IMR-90 (cell line): ENCODE results near the gene MEGF11. TPM values are rescaled to one million over a fixed set of nuclear protein-coding genes. Genes with fewer than 3 reads are reported as not detected.

Source experiments
- ATAC-seq: fragments of 200-7000 bp; cut with Tn5 transposase; 2 replicates; pipeline ENCODE4 v1.9.1; 2020; ENCODE audit warnings: low read depth, mild to moderate bottlenecking, moderate library complexity
- BruUV-seq: library from RNA; stranded (reverse); fragments of 400-500 nt; replicated peaks from 2 replicates; lab custom pipeline; 2021; lab: Mats Ljungman, UMichigan
- CTCF ChIA-PET: fragments of 300-600 bp; formaldehyde crosslinking; extraction: SDS; loops from one replicate; lab custom pipeline; 2021; ENCODE audit warnings: antibody characterized with exemption; lab: Yijun Ruan, JAX
- POLR2A ChIA-PET: fragments of 300-600 bp; sonication (Branson Sonifier 250); formaldehyde crosslinking; loops from one replicate; lab custom pipeline; 2022; ENCODE audit warnings: antibody characterized with exemption; ENCODE audit not compliant: unreplicated experiment; lab: Charles Lee
- DNase-seq: peaks from one replicate; pipeline ENCODE4 v3.0.0; 2013
- H2AFZ ChIP-seq: replicated peaks from 2 replicates; pipeline ENCODE3; 2013; ENCODE audit warnings: low read length, mild to moderate bottlenecking; ENCODE audit not compliant: poor library complexity
- H2AK5ac ChIP-seq: 2 replicates; pipeline ENCODE4 v1.6.1; 2013; ENCODE audit warnings: low read depth, low read length, inconsistent platforms
- H2AK9ac ChIP-seq: replicated peaks from 2 replicates; pipeline ENCODE3; 2013; ENCODE audit warnings: mild to moderate bottlenecking, low read depth, low read length, moderate library complexity; ENCODE audit not compliant: poor library complexity
- H2BK120ac ChIP-seq: 2 replicates; pipeline ENCODE4 v1.6.1; 2013; ENCODE audit warnings: low read depth, low read length, inconsistent platforms
- H2BK15ac ChIP-seq: 3 replicates; pipeline ENCODE4 v1.6.1; 2013; ENCODE audit warnings: low read depth, low read length, inconsistent platforms
- H2BK20ac ChIP-seq: 2 replicates; pipeline ENCODE4 v1.6.1; 2013; ENCODE audit warnings: low read depth, mild to moderate bottlenecking, inconsistent platforms, low read length, moderate library complexity
- H2BK5ac ChIP-seq: 2 replicates; pipeline ENCODE4 v1.6.1; 2013; ENCODE audit warnings: mild to moderate bottlenecking, low read depth, low read length, inconsistent platforms; ENCODE audit not compliant: poor library complexity, severe bottlenecking
- H3K14ac ChIP-seq: replicated peaks from 2 replicates; pipeline ENCODE4 v1.6.1; 2013; ENCODE audit warnings: low read depth, low read length, inconsistent platforms
- H3K18ac ChIP-seq: 2 replicates; pipeline ENCODE4 v1.6.1; 2013; ENCODE audit warnings: low read depth, low read length, control low read depth
- H3K23ac ChIP-seq: 2 replicates; pipeline ENCODE4 v1.6.1; 2013; ENCODE audit warnings: low read depth, low read length, inconsistent platforms
- H3K27ac ChIP-seq: 2 replicates; pipeline ENCODE4 v1.5.1; 2013; ENCODE audit warnings: mild to moderate bottlenecking, control low read depth, low read length; ENCODE audit not compliant: insufficient read depth
- H3K27me3 ChIP-seq: 2 replicates; pipeline ENCODE4 v1.6.1; 2013; ENCODE audit warnings: low read length; ENCODE audit not compliant: control insufficient read depth, insufficient read depth
- H3K36me3 ChIP-seq: 2 replicates; pipeline ENCODE4 v1.6.1; 2013; ENCODE audit warnings: low read length, mixed read lengths; ENCODE audit not compliant: control insufficient read depth, insufficient read depth
- H3K4ac ChIP-seq: 2 replicates; pipeline ENCODE4 v1.6.1; 2013; ENCODE audit warnings: low read depth, low read length, inconsistent platforms
- H3K4me1 ChIP-seq: 2 replicates; pipeline ENCODE4 v1.6.1; 2013; ENCODE audit warnings: low read length, mixed read lengths; ENCODE audit not compliant: control insufficient read depth, insufficient read depth
- H3K4me2 ChIP-seq: 2 replicates; pipeline ENCODE4 v1.6.1; 2013; ENCODE audit warnings: low read depth, mild to moderate bottlenecking, control low read depth, low read length, moderate library complexity
- H3K4me3 ChIP-seq: 2 replicates; pipeline ENCODE4 v1.5.1; 2013; ENCODE audit warnings: low read depth, mild to moderate bottlenecking, control low read depth, low read length, moderate library complexity; ENCODE audit not compliant: insufficient read depth
- H3K56ac ChIP-seq: 2 replicates; pipeline ENCODE4 v1.6.1; 2013; ENCODE audit warnings: low read length, inconsistent platforms; ENCODE audit not compliant: insufficient read depth; ENCODE audit errors: extremely low read depth
- H3K79me1 ChIP-seq, 2 experiments: 2 replicates each; pipeline ENCODE4 v1.6.1; 2013; ENCODE audit warnings: low read length in 2 of 2, inconsistent platforms in 1 of 2, low read depth in 1 of 2
- H3K9ac ChIP-seq: 2 replicates; pipeline ENCODE4 v1.6.1; 2013; ENCODE audit warnings: low read depth, low read length, control low read depth
- H3K9me1 ChIP-seq: 2 replicates; pipeline ENCODE4 v1.6.1; 2013; ENCODE audit warnings: low read length, inconsistent platforms; ENCODE audit not compliant: insufficient read depth
- H3K9me3 ChIP-seq: 2 replicates; pipeline ENCODE4 v1.6.1; 2013; ENCODE audit warnings: low read length; ENCODE audit not compliant: control insufficient read depth, insufficient read depth
- H4K20me1 ChIP-seq: 2 replicates; pipeline ENCODE4 v1.6.1; 2013; ENCODE audit warnings: low read length, inconsistent platforms; ENCODE audit not compliant: insufficient read depth
- H4K5ac ChIP-seq: 2 replicates; pipeline ENCODE4 v1.6.1; 2013; ENCODE audit warnings: mild to moderate bottlenecking, low read depth, low read length, control low read depth
- H4K8ac ChIP-seq, 2 experiments: 2 replicates each; pipeline ENCODE4 v1.6.1; 2013; ENCODE audit warnings: low read depth in 2 of 2, low read length in 2 of 2, control low read depth in 1 of 2, inconsistent platforms in 1 of 2
- H4K91ac ChIP-seq: 2 replicates; pipeline ENCODE4 v1.6.1; 2013; ENCODE audit warnings: low read depth, low read length, inconsistent platforms; ENCODE audit not compliant: insufficient read depth
- BHLHE40 ChIP-seq: fragments of 150-350 bp; IDR thresholded peaks from 2 replicates; pipeline ENCODE4 v1.6.1; 2016; ENCODE audit warnings: mild to moderate bottlenecking, low read depth, low read length
- CEBPB ChIP-seq: IDR thresholded peaks from 2 replicates; pipeline ENCODE4 v1.6.1; 2012; ENCODE audit warnings: low read depth, low read length, improper control_type of control experiment
- CHD1 ChIP-seq: IDR thresholded peaks from 2 replicates; pipeline ENCODE4 v1.6.1; 2012; ENCODE audit warnings: low read depth, low read length, improper control_type of control experiment
- FOS ChIP-seq: fragments of 150-350 bp; IDR thresholded peaks from 2 replicates; pipeline ENCODE4 v1.6.1; 2016; ENCODE audit warnings: low read depth, low read length
- MAFK ChIP-seq: IDR thresholded peaks from 2 replicates; pipeline ENCODE4 v1.6.1; 2012; ENCODE audit warnings: low read depth, low read length, improper control_type of control experiment
- MAZ ChIP-seq: IDR thresholded peaks from 2 replicates; pipeline ENCODE4 v1.6.1; 2012; ENCODE audit warnings: low read depth, mild to moderate bottlenecking, low read length, improper control_type of control experiment, moderate library complexity, borderline replicate concordance
- MXI1 ChIP-seq: IDR thresholded peaks from 2 replicates; pipeline ENCODE4 v1.6.1; 2012; ENCODE audit warnings: low read depth, mild to moderate bottlenecking, low read length, moderate library complexity, borderline replicate concordance
- NFE2L2 ChIP-seq: fragments of 150-350 bp; IDR thresholded peaks from 2 replicates; pipeline ENCODE4 v1.6.1; 2016; ENCODE audit warnings: low read depth, mild to moderate bottlenecking, low read length
- POLR2A ChIP-seq: IDR thresholded peaks from 2 replicates; pipeline ENCODE4 v1.6.1; 2012; ENCODE audit warnings: mild to moderate bottlenecking, low read depth, low read length
- RAD21 ChIP-seq: IDR thresholded peaks from 2 replicates; pipeline ENCODE4 v1.6.1; 2012; ENCODE audit warnings: low read length, improper control_type of control experiment
- RCOR1 ChIP-seq: IDR thresholded peaks from 2 replicates; pipeline ENCODE4 v1.6.1; 2012; ENCODE audit warnings: mild to moderate bottlenecking, low read length, improper control_type of control experiment; ENCODE audit not compliant: insufficient replicate concordance
- RFX5 ChIP-seq: IDR thresholded peaks from 2 replicates; pipeline ENCODE4 v1.8.0; 2012; ENCODE audit warnings: low read depth, mild to moderate bottlenecking, low read length, moderate library complexity
- SMC3 ChIP-seq: fragments of 150-350 bp; IDR thresholded peaks from 2 replicates; pipeline ENCODE4 v1.6.1; 2016; ENCODE audit warnings: low read depth, mild to moderate bottlenecking, antibody characterized with exemption, low read length, moderate library complexity
- WGBS, 2 experiments: methylation state at CpG; one replicate each; pipeline versions ENCODE4 v1.1.5 to v1.1.7; 2013; ENCODE audit warnings: missing lambda C conversion rate in 2 of 2; ENCODE audit not compliant: insufficient read length in 1 of 2; ENCODE audit errors: extremely low coverage in 2 of 2; 5-methylcytosine and 5-hydroxymethylcytosine counted together
- dilution Hi-C: fragments of 300-500 bp; cut with HindIII; formaldehyde crosslinking; loops from one replicate; pipeline ENCODE4 v1.14.3; 2018; ENCODE audit warnings: low sequenced_read_pairs; ENCODE audit not compliant: unreplicated experiment
- in situ Hi-C: fragments of 300-500 bp; cut with MboI; formaldehyde crosslinking; loops from 3 replicates; pipeline ENCODE4 v1.14.3; 2019; ENCODE audit warnings: low sequenced_read_pairs, inconsistent platforms, mixed read lengths
- intact Hi-C: fragments of 100-400 bp; cut with micrococcal nuclease; formaldehyde crosslinking; loops from 2 replicates; pipeline ENCODE4 v1.10.0; 2022
- polyA plus RNA-seq, 3 experiments: library from polyadenylated mRNA; depleted of rRNA; stranded (reverse); fragments of >200 nt; gene quantifications; 2 replicates each; pipeline ENCODE4 v1.2.3, GENCODE V29; 2012; ENCODE audit warnings: low replicate concordance in 1 of 3
- total RNA-seq: library from RNA; depleted of rRNA; stranded (reverse); fragments of >200 nt; gene quantifications from 2 replicates; pipeline ENCODE4 v1.2.3, GENCODE V29; 2012
- TF ChIP-seq, protein P1 (sequence below): fragments of 150-350 bp; IDR thresholded peaks from 2 replicates; pipeline ENCODE4 v1.6.1; 2016; ENCODE audit warnings: low read depth, mild to moderate bottlenecking, low read length, moderate library complexity, borderline replicate concordance
- TF ChIP-seq, protein P2 (sequence below): fragments of 150-350 bp; IDR thresholded peaks from 2 replicates; pipeline ENCODE4 v1.6.1; 2017; ENCODE audit warnings: mild to moderate bottlenecking, antibody characterized with exemption, low read length, low read depth
- TF ChIP-seq, protein P3 (sequence below): conservative IDR thresholded peaks from 2 replicates; pipeline ENCODE4 v1.5.1; 2012; ENCODE audit warnings: mild to moderate bottlenecking, low read depth, low read length, improper control_type of control experiment

The MEGF11 gene
- total and polyA plus RNA-seq, 2 of the 4 experiments (the other 2 are of a cell fraction), result not detected

DNA sequence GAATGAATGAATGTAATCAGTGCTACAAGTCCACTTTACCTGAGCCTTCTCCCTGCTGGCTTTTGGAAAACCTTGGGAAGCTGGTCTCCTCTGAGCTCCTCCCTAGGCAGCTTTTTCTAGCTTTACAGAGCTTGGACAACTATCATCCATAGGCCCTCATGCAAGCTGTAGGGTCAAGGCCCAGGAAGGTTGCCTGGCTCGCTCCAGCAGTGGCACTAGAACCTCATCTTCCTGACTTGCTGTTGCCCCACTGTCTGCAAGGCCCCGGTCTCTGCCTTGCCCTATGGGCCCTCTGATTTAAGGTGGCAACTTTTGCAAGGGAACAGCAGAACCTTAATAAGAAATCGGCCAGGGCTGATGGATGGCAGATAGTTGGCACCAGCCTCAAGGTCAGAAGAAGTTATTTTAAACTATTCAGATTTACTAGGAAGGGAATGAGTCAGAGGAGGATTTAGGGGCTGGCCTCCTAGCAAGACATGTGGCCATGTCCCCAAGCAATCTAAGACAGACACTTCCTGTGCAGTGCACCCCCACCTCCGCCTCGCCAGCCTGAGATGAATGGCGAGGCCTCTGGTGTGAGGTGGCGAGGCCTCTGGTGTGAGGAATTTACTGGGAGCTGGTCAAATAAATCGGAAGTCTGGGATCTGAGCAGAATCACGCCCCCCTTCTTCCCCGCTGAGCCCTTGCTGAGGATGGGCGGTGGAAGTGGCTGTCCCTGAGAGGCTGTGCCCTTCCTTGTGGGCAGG lies 180.8 kb downstream of the MEGF11 start:
- Histone ChIP-seq H2BK20ac (no peak overlapping the region), H3K79me1 (no peaks in the 10 kb centered on the region), H3K9me1 (no peaks in the 10 kb centered on the region), H4K8ac (no peak overlapping the region), H4K5ac (no peak overlapping the region), H3K4me3 (no peak overlapping the region), H4K91ac (no peak overlapping the region), H3K4me2 (no peak overlapping the region), H4K20me1 (no peaks in the 10 kb centered on the region), H2AK9ac (no peak overlapping the region), H2BK5ac (no peak overlapping the region), H3K27me3 (peaks cover 54% of the 10 kb centered on the region), H3K56ac (no peak overlapping the region), H2BK120ac (no peak overlapping the region), H3K27ac (no peak overlapping the region), H3K4ac (no peak overlapping the region), H3K36me3 (no peaks in the 10 kb centered on the region), H3K9me3 (no peaks in the 10 kb centered on the region), H3K9ac (no peak overlapping the region), H2BK15ac (no peak overlapping the region), H3K14ac (no peak overlapping the region), H2AFZ (peak overlapping the region; percentile 47), H3K4me1 (no peaks in the 10 kb centered on the region), H3K18ac (no peak overlapping the region), H2AK5ac (no peak overlapping the region), H3K23ac (no peak overlapping the region)
- ATAC-seq (no peak; the same call in 1 of the 2 replicates), DNase-seq (no peak)
- ChIA-PET POLR2A (no interaction called here), CTCF (no interaction called here)
- intact Hi-C loops (no loop called here), dilution Hi-C loops (no loop called here), in situ Hi-C loops (no loop called here)
- BruUV-seq, result no TSS peak
- TF ChIP-seq SMC3 (no peak), BHLHE40 (no peak), FOS (no peak), CEBPB (no peak), MAFK (no peak), NFE2L2 (no peak), POLR2A (no peak), MXI1 (no peak), MAZ (no peak), RAD21 (no peak), RCOR1 (no peak), RFX5 (no peak), CHD1 (no peak)
- TF ChIP-seq, protein P1, sequence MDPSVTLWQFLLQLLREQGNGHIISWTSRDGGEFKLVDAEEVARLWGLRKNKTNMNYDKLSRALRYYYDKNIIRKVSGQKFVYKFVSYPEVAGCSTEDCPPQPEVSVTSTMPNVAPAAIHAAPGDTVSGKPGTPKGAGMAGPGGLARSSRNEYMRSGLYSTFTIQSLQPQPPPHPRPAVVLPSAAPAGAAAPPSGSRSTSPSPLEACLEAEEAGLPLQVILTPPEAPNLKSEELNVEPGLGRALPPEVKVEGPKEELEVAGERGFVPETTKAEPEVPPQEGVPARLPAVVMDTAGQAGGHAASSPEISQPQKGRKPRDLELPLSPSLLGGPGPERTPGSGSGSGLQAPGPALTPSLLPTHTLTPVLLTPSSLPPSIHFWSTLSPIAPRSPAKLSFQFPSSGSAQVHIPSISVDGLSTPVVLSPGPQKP, result no peak
- TF ChIP-seq, protein P2, sequence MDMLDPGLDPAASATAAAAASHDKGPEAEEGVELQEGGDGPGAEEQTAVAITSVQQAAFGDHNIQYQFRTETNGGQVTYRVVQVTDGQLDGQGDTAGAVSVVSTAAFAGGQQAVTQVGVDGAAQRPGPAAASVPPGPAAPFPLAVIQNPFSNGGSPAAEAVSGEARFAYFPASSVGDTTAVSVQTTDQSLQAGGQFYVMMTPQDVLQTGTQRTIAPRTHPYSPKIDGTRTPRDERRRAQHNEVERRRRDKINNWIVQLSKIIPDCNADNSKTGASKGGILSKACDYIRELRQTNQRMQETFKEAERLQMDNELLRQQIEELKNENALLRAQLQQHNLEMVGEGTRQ, result no peak
- TF ChIP-seq, protein P3, sequence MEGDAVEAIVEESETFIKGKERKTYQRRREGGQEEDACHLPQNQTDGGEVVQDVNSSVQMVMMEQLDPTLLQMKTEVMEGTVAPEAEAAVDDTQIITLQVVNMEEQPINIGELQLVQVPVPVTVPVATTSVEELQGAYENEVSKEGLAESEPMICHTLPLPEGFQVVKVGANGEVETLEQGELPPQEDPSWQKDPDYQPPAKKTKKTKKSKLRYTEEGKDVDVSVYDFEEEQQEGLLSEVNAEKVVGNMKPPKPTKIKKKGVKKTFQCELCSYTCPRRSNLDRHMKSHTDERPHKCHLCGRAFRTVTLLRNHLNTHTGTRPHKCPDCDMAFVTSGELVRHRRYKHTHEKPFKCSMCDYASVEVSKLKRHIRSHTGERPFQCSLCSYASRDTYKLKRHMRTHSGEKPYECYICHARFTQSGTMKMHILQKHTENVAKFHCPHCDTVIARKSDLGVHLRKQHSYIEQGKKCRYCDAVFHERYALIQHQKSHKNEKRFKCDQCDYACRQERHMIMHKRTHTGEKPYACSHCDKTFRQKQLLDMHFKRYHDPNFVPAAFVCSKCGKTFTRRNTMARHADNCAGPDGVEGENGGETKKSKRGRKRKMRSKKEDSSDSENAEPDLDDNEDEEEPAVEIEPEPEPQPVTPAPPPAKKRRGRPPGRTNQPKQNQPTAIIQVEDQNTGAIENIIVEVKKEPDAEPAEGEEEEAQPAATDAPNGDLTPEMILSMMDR, result no peak
- 0% methylated on average over 1 of the region's 11 CpGs; no CpG with 5 or more reads in 1 of the 2 experiments for WGBS, 2 experiments
